Neutrophil (primary cell): ENCODE results near the gene EFCAB6.
"Not testable (repeated sequence)": the region's sequence is repeated elsewhere in the genome, so short reads cannot be mapped to it uniquely, and the experiment has no call there.

Experiments
- H3K27ac ChIP-seq: fragments of 200-600 bp; sonication (generic); 2 replicates; pipeline ENCODE4 v1.5.1; 2016; ENCODE audit warnings: mild to moderate bottlenecking, moderate library complexity
- H3K27me3 ChIP-seq: fragments of 200-600 bp; sonication (generic); 2 replicates; pipeline ENCODE4 v1.6.0; 2016; ENCODE audit warnings: mild to moderate bottlenecking
- H3K36me3 ChIP-seq: fragments of 200-600 bp; sonication (generic); 2 replicates; pipeline ENCODE4 v1.5.1; 2017
- H3K4me1 ChIP-seq, 2 experiments: fragments of 200-600 bp in 1 of 2; sonication (generic) in 1 of 2; 1 replicate in 1 of 2; 2 replicates in 1 of 2; pipeline versions ENCODE4 v1.5.1 to v1.6.1; 2013 to 2016; ENCODE audit warnings: low read depth in 1 of 2, low read length in 1 of 2, mild to moderate bottlenecking in 1 of 2, moderate library complexity in 1 of 2; ENCODE audit not compliant: control insufficient read depth in 1 of 2, insufficient read depth in 1 of 2
- H3K4me3 ChIP-seq, 2 experiments: fragments of 200-600 bp in 1 of 2; sonication (generic) in 1 of 2; 1 replicate in 1 of 2; 2 replicates in 1 of 2; pipeline ENCODE4 v1.5.1; 2013 to 2016; ENCODE audit warnings: low read depth in 1 of 2, low read length in 1 of 2, mild to moderate bottlenecking in 1 of 2, moderate library complexity in 1 of 2
- H3K9me3 ChIP-seq: fragments of 200-600 bp; sonication (generic); 2 replicates; pipeline ENCODE4 v1.5.1; 2016
- TF ChIP-seq, protein P1 (sequence below): fragments of 200-600 bp; sonication (generic); IDR thresholded peaks from 2 replicates; pipeline ENCODE4 v1.5.1; 2016; ENCODE audit warnings: antibody characterized with exemption

The EFCAB6 gene

DNA sequence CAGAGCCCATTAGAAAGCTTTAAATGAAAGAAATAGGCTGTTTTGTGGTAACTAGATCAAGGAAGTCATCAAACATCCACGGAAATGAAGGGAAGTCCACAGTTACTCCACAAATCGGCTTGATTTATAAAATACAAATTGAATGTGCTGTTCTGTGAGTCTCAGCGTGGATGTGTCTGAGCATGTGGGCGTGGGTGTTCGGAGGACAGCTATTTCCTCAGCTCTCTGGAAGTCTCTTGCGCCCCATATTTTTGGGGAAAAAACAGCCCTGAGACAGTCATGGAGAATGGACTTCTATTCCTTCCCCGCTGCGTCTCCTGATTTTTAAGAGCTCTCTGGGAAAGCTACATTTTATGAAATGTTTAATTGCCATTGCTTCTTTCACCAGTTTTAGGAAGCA lies 144.4 kb downstream of the EFCAB6 start:
- Histone ChIP-seq H3K27me3 (no peaks in the 10 kb centered on the region), H3K27ac (no peak overlapping the region), H3K9me3 (no peaks in the 10 kb centered on the region), H3K36me3 (no peaks in the 10 kb centered on the region), H3K4me1 (no peaks in the 10 kb centered on the region), H3K4me3 (no peak overlapping the region)
- TF ChIP-seq, protein P1, sequence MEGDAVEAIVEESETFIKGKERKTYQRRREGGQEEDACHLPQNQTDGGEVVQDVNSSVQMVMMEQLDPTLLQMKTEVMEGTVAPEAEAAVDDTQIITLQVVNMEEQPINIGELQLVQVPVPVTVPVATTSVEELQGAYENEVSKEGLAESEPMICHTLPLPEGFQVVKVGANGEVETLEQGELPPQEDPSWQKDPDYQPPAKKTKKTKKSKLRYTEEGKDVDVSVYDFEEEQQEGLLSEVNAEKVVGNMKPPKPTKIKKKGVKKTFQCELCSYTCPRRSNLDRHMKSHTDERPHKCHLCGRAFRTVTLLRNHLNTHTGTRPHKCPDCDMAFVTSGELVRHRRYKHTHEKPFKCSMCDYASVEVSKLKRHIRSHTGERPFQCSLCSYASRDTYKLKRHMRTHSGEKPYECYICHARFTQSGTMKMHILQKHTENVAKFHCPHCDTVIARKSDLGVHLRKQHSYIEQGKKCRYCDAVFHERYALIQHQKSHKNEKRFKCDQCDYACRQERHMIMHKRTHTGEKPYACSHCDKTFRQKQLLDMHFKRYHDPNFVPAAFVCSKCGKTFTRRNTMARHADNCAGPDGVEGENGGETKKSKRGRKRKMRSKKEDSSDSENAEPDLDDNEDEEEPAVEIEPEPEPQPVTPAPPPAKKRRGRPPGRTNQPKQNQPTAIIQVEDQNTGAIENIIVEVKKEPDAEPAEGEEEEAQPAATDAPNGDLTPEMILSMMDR = no peak

GRCh38 chr22:43666457-43666856 lies 145.6 kb downstream of the EFCAB6 start:
- H3K27me3 ChIP-seq = no peaks in the 10 kb centered on the region
- no peaks in the 10 kb centered on the region for H3K36me3 ChIP-seq
- no peak overlapping the region for H3K27ac ChIP-seq
- H3K4me1 ChIP-seq = no peaks in the 10 kb centered on the region
- H3K4me3 ChIP-seq = no peak overlapping the region
- TF ChIP-seq, protein P1 = no peak
- no peaks in the 10 kb centered on the region for H3K9me3 ChIP-seq

DNA sequence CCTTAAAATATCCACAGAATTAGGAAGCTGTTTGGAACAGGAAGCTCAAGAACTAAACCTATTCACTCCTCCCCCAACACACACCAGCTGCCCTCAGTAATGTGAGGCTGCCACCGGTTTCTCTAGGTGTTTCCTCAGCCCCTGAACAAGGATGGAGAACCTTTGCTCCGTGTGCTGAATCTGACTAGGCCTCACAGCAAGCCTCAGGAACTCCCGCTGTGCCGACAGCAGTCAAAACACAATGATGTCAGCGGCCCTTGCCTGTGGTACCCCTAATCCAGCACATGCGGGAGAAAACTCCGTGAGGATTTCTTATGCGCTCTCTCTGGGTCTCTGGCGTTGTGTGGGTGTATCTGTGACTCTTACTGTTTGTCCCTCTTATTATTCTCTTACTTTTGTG lies 153.3 kb downstream of the EFCAB6 start:
- TF ChIP-seq, protein P1 = no peak
- no peaks in the 10 kb centered on the region for H3K9me3 ChIP-seq
- H3K27ac ChIP-seq = no peak overlapping the region
- no peaks in the 10 kb centered on the region for H3K36me3 ChIP-seq
- H3K27me3 ChIP-seq = no peaks in the 10 kb centered on the region
- H3K4me1 ChIP-seq = no peaks in the 10 kb centered on the region
- no peak overlapping the region for H3K4me3 ChIP-seq

DNA sequence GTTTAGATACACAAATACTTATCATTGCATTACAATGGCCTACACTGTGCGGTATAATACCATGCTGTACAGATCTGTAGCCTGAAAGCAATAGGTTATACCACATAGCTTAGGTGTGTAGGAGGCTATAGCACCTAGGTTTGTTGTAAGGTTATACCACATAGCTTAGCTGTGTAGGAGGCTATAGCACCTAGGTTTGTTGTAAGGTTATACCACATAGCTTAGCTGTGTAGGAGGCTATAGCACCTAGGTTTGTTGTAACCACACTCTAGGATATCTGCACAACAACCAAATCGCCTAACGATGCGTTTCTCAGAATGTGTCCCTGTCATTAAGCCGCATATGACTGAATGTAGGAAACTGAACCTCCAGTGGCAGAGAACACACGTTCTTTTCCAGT lies 155.5 kb downstream of the EFCAB6 start:
- H3K27me3 ChIP-seq, H3K27ac ChIP-seq, H3K4me1 ChIP-seq, H3K9me3 ChIP-seq, H3K4me3 ChIP-seq, H3K36me3 ChIP-seq: not testable (repeated sequence)

GRCh38 chr22:43654271-43654670 lies 157.8 kb downstream of the EFCAB6 start:
- Histone ChIP-seq H3K4me1 (no peaks in the 10 kb centered on the region), H3K36me3 (no peaks in the 10 kb centered on the region), H3K4me3 (no peak overlapping the region), H3K9me3 (no peaks in the 10 kb centered on the region), H3K27me3 (no peaks in the 10 kb centered on the region), H3K27ac (no peak overlapping the region)
- TF ChIP-seq, protein P1 = no peak

DNA sequence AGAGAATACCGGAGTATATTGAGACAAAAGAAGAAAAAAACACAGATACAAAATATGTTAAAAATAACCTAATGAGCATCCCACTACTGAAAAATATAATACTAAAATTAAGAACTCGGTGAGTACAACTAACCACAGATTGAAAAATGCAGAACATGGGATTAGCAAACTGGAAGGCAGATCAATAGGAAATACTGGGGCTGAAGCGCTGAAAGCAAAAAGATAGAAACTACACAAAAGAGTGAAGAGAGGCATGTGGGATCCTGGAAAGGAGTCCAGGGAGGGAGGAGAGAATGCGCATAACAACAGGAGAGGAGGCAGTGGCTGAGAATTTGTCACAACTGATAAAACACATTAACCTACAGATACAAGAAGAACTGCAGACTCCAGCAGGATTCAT lies 159.3 kb downstream of the EFCAB6 start:
- no peaks in the 10 kb centered on the region for H3K9me3 ChIP-seq
- TF ChIP-seq, protein P1 = no peak
- H3K27ac ChIP-seq = no peak overlapping the region
- no peaks in the 10 kb centered on the region for H3K4me1 ChIP-seq
- no peaks in the 10 kb centered on the region for H3K27me3 ChIP-seq
- H3K36me3 ChIP-seq = no peaks in the 10 kb centered on the region
- H3K4me3 ChIP-seq = no peak overlapping the region
